H9 (cell line): ENCODE results near the gene SOHLH1. TPM values are rescaled to one million over a fixed set of nuclear protein-coding genes. Genes with fewer than 3 reads are reported as not detected.

ENCODE experiments used
- DNase-seq: peaks from one replicate; pipeline ENCODE4 v3.0.0-alpha.2; 2017
- H2AFZ ChIP-seq: one replicate; pipeline ENCODE4 v1.6.1; 2013; ENCODE audit warnings: mild to moderate bottlenecking, low read length, control low read depth, moderate library complexity
- H2AK5ac ChIP-seq: 2 replicates; pipeline ENCODE4 v1.6.1; 2013; ENCODE audit warnings: low read length, control low read depth, mixed read lengths; ENCODE audit not compliant: insufficient read length
- H2BK120ac ChIP-seq: one replicate; pipeline ENCODE4 v1.6.1; 2013; ENCODE audit warnings: low read depth, mild to moderate bottlenecking, low read length, control low read depth, inconsistent platforms; ENCODE audit not compliant: poor library complexity, severe bottlenecking
- H2BK12ac ChIP-seq: 2 replicates; pipeline ENCODE4 v1.6.1; 2013; ENCODE audit warnings: low read length, control low read depth, mixed read lengths, low read depth; ENCODE audit not compliant: insufficient read length
- H2BK15ac ChIP-seq: 2 replicates; pipeline ENCODE4 v1.6.1; 2013; ENCODE audit warnings: low read depth, low read length, control low read depth
- H2BK20ac ChIP-seq: one replicate; pipeline ENCODE4 v1.6.1; 2013; ENCODE audit warnings: low read depth, mild to moderate bottlenecking, low read length, control low read depth, inconsistent platforms; ENCODE audit not compliant: poor library complexity, severe bottlenecking
- H2BK5ac ChIP-seq: 2 replicates; pipeline ENCODE4 v1.6.1; 2013; ENCODE audit warnings: low read length, control low read depth, mixed read lengths; ENCODE audit not compliant: insufficient read length
- H3K14ac ChIP-seq: 2 replicates; pipeline ENCODE4 v1.6.1; 2013; ENCODE audit warnings: low read length, control low read depth; ENCODE audit not compliant: insufficient read depth
- H3K18ac ChIP-seq: 2 replicates; pipeline ENCODE4 v1.6.1; 2013; ENCODE audit warnings: low read depth, mild to moderate bottlenecking, mixed read lengths, low read length, control low read depth; ENCODE audit not compliant: insufficient read length
- H3K23ac ChIP-seq: 2 replicates; pipeline ENCODE4 v1.6.1; 2013; ENCODE audit warnings: low read length, control low read depth, mixed read lengths, low read depth; ENCODE audit not compliant: insufficient read length
- H3K23me2 ChIP-seq: 2 replicates; pipeline ENCODE4 v1.6.1; 2013; ENCODE audit warnings: low read depth, mild to moderate bottlenecking, mixed read lengths, low read length, control low read depth; ENCODE audit not compliant: insufficient read length, poor library complexity, severe bottlenecking
- H3K27ac ChIP-seq: 2 replicates; pipeline ENCODE4 v1.5.1; 2013; ENCODE audit warnings: low read length, control low read depth, mixed read lengths, low read depth; ENCODE audit not compliant: insufficient read length
- H3K27me3 ChIP-seq: 2 replicates; pipeline ENCODE4 v1.6.1; 2013; ENCODE audit warnings: low read length, control low read depth, inconsistent platforms; ENCODE audit not compliant: insufficient read depth
- H3K4ac ChIP-seq: 2 replicates; pipeline ENCODE4 v1.6.1; 2013; ENCODE audit warnings: low read depth, mild to moderate bottlenecking, control low read depth, inconsistent platforms, low read length, moderate library complexity
- H3K4me1 ChIP-seq: 2 replicates; pipeline ENCODE4 v1.6.1; 2013; ENCODE audit warnings: low read length, control low read depth, inconsistent platforms; ENCODE audit not compliant: insufficient read depth
- H3K4me2 ChIP-seq: 2 replicates; pipeline ENCODE4 v1.6.1; 2013; ENCODE audit warnings: low read length, control low read depth, mixed read lengths; ENCODE audit not compliant: insufficient read length, insufficient read depth
- H3K56ac ChIP-seq: 2 replicates; pipeline ENCODE4 v1.6.1; 2013; ENCODE audit warnings: low read depth, mild to moderate bottlenecking, mixed read lengths, low read length, control low read depth; ENCODE audit not compliant: insufficient read length
- H3K79me1 ChIP-seq: 2 replicates; pipeline ENCODE4 v1.6.1; 2013; ENCODE audit warnings: low read depth, mild to moderate bottlenecking, moderate library complexity, low read length, control low read depth, inconsistent platforms; ENCODE audit not compliant: insufficient read depth, poor library complexity, severe bottlenecking
- H3K79me2 ChIP-seq: 2 replicates; pipeline ENCODE4 v1.6.1; 2013; ENCODE audit warnings: low read length, control low read depth, inconsistent platforms; ENCODE audit not compliant: insufficient read depth
- H3K9ac ChIP-seq: 2 replicates; pipeline ENCODE4 v1.6.1; 2013; ENCODE audit warnings: low read length, control low read depth, mixed read lengths; ENCODE audit not compliant: insufficient read length; ENCODE audit errors: extremely low read depth
- H3K9me3 ChIP-seq: one replicate; pipeline ENCODE4 v1.6.1; 2013; ENCODE audit warnings: low read depth, low read length, inconsistent platforms; ENCODE audit not compliant: control insufficient read depth
- H3T11ph ChIP-seq: one replicate; pipeline ENCODE4 v1.6.1; 2013; ENCODE audit warnings: mild to moderate bottlenecking, low read length, control low read depth, inconsistent platforms
- H4K20me1 ChIP-seq: one replicate; pipeline ENCODE4 v1.6.1; 2013; ENCODE audit not compliant: control insufficient read depth, insufficient read length, insufficient read depth
- H4K5ac ChIP-seq: 2 replicates; pipeline ENCODE4 v1.6.1; 2013; ENCODE audit warnings: low read depth, mild to moderate bottlenecking, mixed read lengths, low read length, control low read depth; ENCODE audit not compliant: insufficient read length
- H4K8ac ChIP-seq: replicated peaks from 2 replicates; pipeline ENCODE4 v1.6.1; 2013; ENCODE audit warnings: low read length, control low read depth, mixed read lengths, low read depth; ENCODE audit not compliant: insufficient read length
- H4K91ac ChIP-seq: 2 replicates; pipeline ENCODE4 v1.6.1; 2013; ENCODE audit warnings: low read depth, mild to moderate bottlenecking, moderate library complexity, mixed read lengths, low read length, control low read depth; ENCODE audit not compliant: insufficient read length
- H3K27ac Mint-ChIP-seq, 3 experiments: 2 replicates in 2 of 3; 3 replicates in 1 of 3; pipeline ENCODE4 v1.8.0; 2020 to 2021; ENCODE audit warnings: mixed read lengths in 3 of 3, mild to moderate bottlenecking in 1 of 3, moderate library complexity in 1 of 3
- H3K27me3 Mint-ChIP-seq: 2 replicates; pipeline ENCODE4 v1.8.0; 2021; ENCODE audit warnings: low read depth, mild to moderate bottlenecking, moderate library complexity, mixed read lengths
- H3K36me3 Mint-ChIP-seq, 3 experiments: 2 replicates in 2 of 3; 3 replicates in 1 of 3; pipeline ENCODE4 v1.8.0; 2020 to 2021; ENCODE audit warnings: low read depth in 3 of 3, mixed read lengths in 3 of 3; ENCODE audit not compliant: insufficient read depth in 1 of 3
- H3K4me1 Mint-ChIP-seq, 2 experiments: 2 replicates each; pipeline ENCODE4 v1.8.0; 2020; ENCODE audit warnings: mixed read lengths in 2 of 2
- H3K4me3 Mint-ChIP-seq, 2 experiments: 2 replicates in 1 of 2; 3 replicates in 1 of 2; pipeline ENCODE4 v1.8.0; 2020 to 2021; ENCODE audit warnings: mild to moderate bottlenecking in 2 of 2, mixed read lengths in 2 of 2, moderate library complexity in 1 of 2
- H3K9me3 Mint-ChIP-seq, 2 experiments: 2 replicates in 1 of 2; 3 replicates in 1 of 2; pipeline ENCODE4 v1.8.0; 2020; ENCODE audit warnings: mild to moderate bottlenecking in 2 of 2, mixed read lengths in 2 of 2, moderate library complexity in 1 of 2
- CTCF ChIP-seq: fragments of 200-600 bp; sonication (generic); conservative IDR thresholded peaks from 3 replicates; pipeline ENCODE4 v1.8.0; 2021; ENCODE audit warnings: antibody characterized with exemption, mild to moderate bottlenecking
- WGBS: extraction: QIAGEN DNeasy Blood & Tissue Kit; methylation state at CpG from one replicate; pipeline ENCODE4 v1.1.7; 2013; ENCODE audit warnings: missing lambda C conversion rate, low lambda C conversion rate, mixed read lengths; ENCODE audit not compliant: insufficient read length; ENCODE audit errors: extremely low coverage; 5-methylcytosine and 5-hydroxymethylcytosine counted together
- total RNA-seq: library from RNA; stranded (reverse); gene quantifications from 2 replicates; pipeline ENCODE4 v1.2.1, GENCODE V29; 2021

SOHLH1 gene
- total RNA-seq, 1 experiment from 2014 or later: not detected

- H3K79me2 ChIP-seq: no peaks in the 10 kb centered on the region
- no peak overlapping the region for H2AFZ ChIP-seq
- Mint-ChIP-seq H3K4me3 (no peak overlapping the region), H3K4me1 (peaks cover 3 to 12% of the 10 kb centered on the region in 2 experiments), H3K36me3 (no peaks in the 10 kb centered on the region), H3K9me3 (no peaks in the 10 kb centered on the region), H3K27ac (no peak overlapping the region), H3K27me3 (peaks cover 2% of the 10 kb centered on the region)
- H3K23ac ChIP-seq: no peak overlapping the region
- DNase-seq: no peak
- H4K91ac ChIP-seq: no peak overlapping the region
- no peak overlapping the region for H3K14ac ChIP-seq
- no peaks in the 10 kb centered on the region for H3K9me3 ChIP-seq
- no peak overlapping the region for H3T11ph ChIP-seq
- no peaks in the 10 kb centered on the region for H3K27me3 ChIP-seq
- H4K5ac ChIP-seq: no peak overlapping the region
- H2BK15ac ChIP-seq: no peak overlapping the region
- H3K23me2 ChIP-seq: peaks cover 3% of the 10 kb centered on the region
- no peak overlapping the region for H3K27ac ChIP-seq
- H2BK20ac ChIP-seq: no peak overlapping the region
- no peaks in the 10 kb centered on the region for H4K20me1 ChIP-seq
- no peak overlapping the region for H2BK120ac ChIP-seq
- H3K4ac ChIP-seq: no peak overlapping the region
- no CpG with 5 or more reads among the region's 18 CpGs for WGBS
- H2BK12ac ChIP-seq: no peak overlapping the region
- H2AK5ac ChIP-seq: no peak overlapping the region
- TF ChIP-seq CTCF: no peak
- H2BK5ac ChIP-seq: no peak overlapping the region
- no peaks in the 10 kb centered on the region for H3K79me1 ChIP-seq
- no peak overlapping the region for H4K8ac ChIP-seq
- no peak overlapping the region for H3K18ac ChIP-seq
- no peaks in the 10 kb centered on the region; the same call in 1 of the 2 replicates for H3K4me1 ChIP-seq
- no peak overlapping the region for H3K56ac ChIP-seq
- H3K4me2 ChIP-seq: no peak overlapping the region
- no peak overlapping the region for H3K9ac ChIP-seq
Measured at GRCh38 chr9:135722365-135722764, 23.1 kb upstream of the SOHLH1 start.
